ENCODE measurements around the gene AANAT.
A peak's percentile ranks its signal among the peaks of the same experiment; 100 is the strongest.

Gene AANAT

GRCh38 chr17:76498876-76499251 is 31.5 kb downstream of the AANAT start:
- H3K27ac ChIP-seq (ENCODE audit: extremely low read depth, low read depth, low read length): no peak overlapping the region
- no peak overlapping the region for H3K4me3 ChIP-seq (ENCODE audit: low read depth, low read length)
- TF ChIP-seq ZNF292 (tag by site-specific recombination; IDR thresholded peaks at IDR 0.05; ENCODE audit: borderline replicate concordance, low read depth): 0 out of 2 replicates have a peak, but pooled peaks have one; percentile 3
- TF ChIP-seq FEZF1 (tag by site-specific recombination; IDR thresholded peaks at IDR 0.05): peak; percentile 19; the same call in 1 of the 2 replicates
- TF ChIP-seq MYNN (tag by site-specific recombination; IDR thresholded peaks at IDR 0.05; ENCODE audit: borderline replicate concordance): no peak
- 0 out of 2 replicates have a peak, but pooled peaks have one; percentile 31 for TF ChIP-seq PRDM1 (tag by site-specific recombination; IDR thresholded peaks at IDR 0.05)
- POLR2A ChIA-PET: interaction anchor here (0.6 to 1.4 kb wide), 4 partner anchors 58 to 145 kb away, joined by 3 to 8 read pairs (median 4); partner anchors contain the start of gene PRPSAP1
- CTCF ChIA-PET: interaction anchor here (0.6 to 3.6 kb wide), 12 partner anchors 11 to 423 kb away, joined by 3 to 15 read pairs (median 3); partner anchors contain the start of gene AANAT
- peaks cover 21% of the 10 kb centered on the region for H3K4me1 ChIP-seq (ENCODE audit: control insufficient read depth, insufficient read depth, low read length)
- no peaks in the 10 kb centered on the region for H3K36me3 ChIP-seq (ENCODE audit: control insufficient read depth in 2 of 2, insufficient read depth in 1 of 2, low read length in 2 of 2)
- no peaks in the 10 kb centered on the region for H3K9me3 ChIP-seq (ENCODE audit: control insufficient read depth, insufficient read depth, low read depth, low read length)

GRCh38 chr17:76499267-76499667 is 31.9 kb downstream of the AANAT start:
- CTCF ChIA-PET: interaction anchor here (0.6 to 3.6 kb wide), 13 partner anchors 11 to 423 kb away, joined by 3 to 15 read pairs (median 3); partner anchors contain the start of gene AANAT
- Histone ChIP-seq H3K4me3 (ENCODE audit: low read depth, low read length) (no peak overlapping the region), H3K9me3 (ENCODE audit: control insufficient read depth, insufficient read depth, low read depth, low read length) (no peaks in the 10 kb centered on the region), H3K4me1 (ENCODE audit: control insufficient read depth, insufficient read depth, low read length) (peaks cover 21% of the 10 kb centered on the region), H3K27ac (ENCODE audit: extremely low read depth, low read depth, low read length) (no peak overlapping the region), H3K36me3 (ENCODE audit: control insufficient read depth in 2 of 2, insufficient read depth in 1 of 2, low read length in 2 of 2) (no peaks in the 10 kb centered on the region)
- POLR2A ChIA-PET: interaction anchor here (0.6 to 1.0 kb wide), 4 partner anchors 84 to 172 kb away, joined by 3 to 8 read pairs (median 4); partner anchors contain the start of gene PRPSAP1
- TF ChIP-seq PATZ1 (tag by site-specific recombination; IDR thresholded peaks at IDR 0.05): peak; percentile 95
- no peak for TF ChIP-seq ZNF701 (tag by site-specific recombination; IDR thresholded peaks at IDR 0.05)
- TF ChIP-seq ZNF324 (tag by site-specific recombination; IDR thresholded peaks at IDR 0.05): no peak
- TF ChIP-seq ZNF600 (tag by site-specific recombination; IDR thresholded peaks at IDR 0.05): no peak
- peak; percentile 41; the same call in 1 of the 2 replicates for TF ChIP-seq ZFP69B (tag by site-specific recombination; IDR thresholded peaks at IDR 0.05)
- no peak for TF ChIP-seq ZNF221 (tag by site-specific recombination; IDR thresholded peaks at IDR 0.05; ENCODE audit: borderline replicate concordance)
- peak; percentile 41 for TF ChIP-seq ZNF366 (tag by site-specific recombination; conservative IDR thresholded peaks at IDR 0.05)
- TF ChIP-seq ZNF549 (tag by site-specific recombination; IDR thresholded peaks at IDR 0.05): no peak
- TF ChIP-seq ZSCAN18 (tag by site-specific recombination; IDR thresholded peaks at IDR 0.05): no peak
- no peak for TF ChIP-seq ZNF670 (tag by site-specific recombination; IDR thresholded peaks at IDR 0.05; ENCODE audit: low read depth)
- peak; percentile 11; the same call in 1 of the 2 replicates for TF ChIP-seq HIC1 (tag by site-specific recombination; IDR thresholded peaks at IDR 0.05)
- TF ChIP-seq ZNF274 (IDR thresholded peaks at IDR 0.05; ENCODE audit: low read length): no peak
- no peak for TF ChIP-seq ZNF274 (tag by site-specific recombination; IDR thresholded peaks at IDR 0.05; ENCODE audit: borderline replicate concordance)
- peak; percentile 63 for TF ChIP-seq ZIC2 (tag by site-specific recombination; IDR thresholded peaks at IDR 0.05)
- TF ChIP-seq GLIS2 (tag by site-specific recombination; IDR thresholded peaks at IDR 0.05): peak; percentile 83
- no peak for TF ChIP-seq ZNF112 (tag by site-specific recombination; IDR thresholded peaks at IDR 0.05)
- TF ChIP-seq INSM2 (tag by site-specific recombination; IDR thresholded peaks at IDR 0.05): 0 out of 2 replicates have a peak, but pooled peaks have one; percentile 37
- no peak for TF ChIP-seq ZNF280C (tag by site-specific recombination; IDR thresholded peaks at IDR 0.05)
- peak; percentile 53; the same call in 1 of the 2 replicates for TF ChIP-seq KLF17 (tag by site-specific recombination; IDR thresholded peaks at IDR 0.05)
- TF ChIP-seq ZNF660 (tag by site-specific recombination; IDR thresholded peaks at IDR 0.05): no peak

All from HEK293 (cell line).